ENCODE data around the gene MB.
"Not testable (repeated sequence)": the region's sequence is repeated elsewhere in the genome, so short reads cannot be mapped to it uniquely, and the experiment has no call there.

MB gene

DNA sequence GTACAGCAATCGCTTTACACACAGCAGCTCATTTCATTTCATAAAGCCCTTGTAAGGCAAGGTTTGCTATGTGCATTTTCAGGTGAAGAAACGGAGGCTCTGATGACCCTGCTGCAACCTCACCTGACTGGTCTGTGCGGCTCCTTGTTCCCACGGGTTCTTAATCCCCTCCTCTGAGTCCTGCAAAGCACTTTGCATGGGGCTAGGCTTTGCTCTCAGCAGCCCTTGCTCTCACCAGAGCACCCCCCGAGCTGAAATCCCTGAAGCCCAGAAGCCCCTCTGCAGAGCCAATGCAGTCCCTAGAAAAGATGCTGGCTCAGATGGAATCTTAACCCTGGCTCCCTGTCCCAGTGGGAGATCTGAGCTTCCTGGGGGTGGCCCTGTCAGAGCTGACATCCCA is 20.1 kb upstream of the MB start:
- no peak for DNase-seq (ENCODE audit: low read depth)

DNA sequence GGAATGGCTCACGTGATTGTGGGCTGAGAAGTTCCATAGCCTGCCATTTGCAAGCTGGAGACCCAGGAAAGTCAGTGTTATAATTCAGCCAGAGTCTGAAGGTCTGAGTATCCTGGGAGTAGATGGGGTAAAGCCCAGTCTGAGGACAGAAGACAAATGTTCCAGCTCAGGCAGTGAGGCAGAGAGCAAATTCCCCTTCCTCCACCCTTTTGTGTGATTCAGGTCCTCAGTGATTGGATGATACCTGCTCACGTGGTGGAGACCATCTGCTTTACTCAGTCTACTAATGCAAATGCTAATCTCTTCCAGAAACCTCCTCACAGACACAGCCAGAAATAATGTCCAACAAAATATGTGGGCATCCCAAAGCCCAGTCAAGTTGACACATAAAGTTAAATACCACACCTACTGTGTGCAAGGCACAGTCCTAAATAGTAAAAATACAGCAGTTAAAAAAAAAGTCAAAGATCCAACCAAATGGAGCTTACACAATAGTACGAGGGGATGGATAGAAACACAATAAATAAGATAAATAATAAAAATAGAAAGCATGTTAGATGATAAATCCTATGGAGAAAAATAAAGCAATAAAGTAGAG is 17.9 kb upstream of the MB start:
- DNase-seq (ENCODE audit: low read depth): peak; percentile 46

DNA sequence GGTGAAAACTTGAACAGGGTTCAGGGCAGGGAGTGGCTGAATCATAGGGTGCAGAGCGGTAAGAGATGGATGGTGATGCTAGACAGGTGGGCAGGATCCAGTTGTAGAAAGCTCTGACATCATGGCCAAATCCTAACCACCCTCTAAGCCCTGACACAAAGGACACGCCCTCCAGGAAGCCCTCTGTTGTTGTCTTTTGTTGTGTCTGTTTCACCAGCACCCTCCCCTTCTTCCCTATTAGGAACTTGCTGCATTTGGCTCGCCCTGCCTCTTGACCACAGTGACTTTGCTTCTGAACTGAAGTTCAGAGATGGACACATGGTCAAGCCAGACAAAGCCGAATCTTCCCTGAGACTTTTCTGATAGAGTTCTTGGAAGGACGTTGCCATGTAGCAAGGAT is 16.9 kb upstream of the MB start:
- DNase-seq (ENCODE audit: low read depth): no peak

DNA sequence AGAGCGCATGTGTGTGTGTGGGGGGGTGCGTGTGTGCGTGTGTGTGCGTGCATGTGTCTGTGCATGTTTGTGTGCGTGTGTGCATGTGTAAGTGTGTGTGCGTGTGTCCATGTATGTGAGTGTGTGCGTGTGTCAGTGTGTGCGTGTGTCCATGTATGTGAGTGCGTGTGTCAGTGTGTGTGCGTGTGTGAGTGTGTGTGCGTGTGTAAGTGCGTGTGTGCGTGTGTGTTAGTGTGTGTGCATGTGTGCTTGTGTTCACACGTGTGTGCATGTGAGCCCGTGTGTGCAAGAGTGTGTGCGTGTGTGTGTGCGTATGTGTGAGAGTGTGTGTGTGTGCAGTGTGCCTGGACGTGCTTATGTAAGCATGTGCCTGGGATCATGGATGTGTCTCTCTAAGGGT is 16.4 kb upstream of the MB start:
- DNase-seq (ENCODE audit: low read depth): no peak

- no peak for DNase-seq (ENCODE audit: low read depth)
These were observed 15.8 kb upstream of the MB start for GRCh38 chr22:35632935-35633334.

DNA sequence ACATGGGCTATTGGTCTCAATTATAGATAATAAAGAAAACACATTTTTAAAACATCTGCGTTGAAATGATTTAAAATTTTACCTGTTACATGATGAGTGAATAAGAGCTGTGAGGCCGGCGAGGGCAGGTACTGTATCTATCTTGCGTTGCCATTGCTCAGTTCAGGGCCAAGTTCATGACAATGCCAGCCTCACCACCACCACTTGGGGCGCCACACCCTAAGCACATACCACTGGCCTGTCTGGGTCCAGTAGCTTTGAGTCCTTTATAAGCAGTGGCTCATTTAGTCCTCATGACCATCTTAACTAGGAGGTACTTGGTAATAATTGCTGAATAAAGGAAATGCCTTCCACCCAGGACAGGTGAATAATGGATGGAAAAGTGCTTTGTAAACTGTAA is 14.5 kb upstream of the MB start:
- no peak for DNase-seq (ENCODE audit: low read depth)

- no peak for DNase-seq (ENCODE audit: low read depth)
These were observed 13.8 kb upstream of the MB start for GRCh38 chr22:35630891-35631290.

- DNase-seq (ENCODE audit: low read depth): peak; percentile 68
These were observed 13.3 kb upstream of the MB start for GRCh38 chr22:35630387-35630793.

- DNase-seq (ENCODE audit: low read depth): peak; percentile 96
These were observed 12.5 kb upstream of the MB start for GRCh38 chr22:35629406-35630216.

DNA sequence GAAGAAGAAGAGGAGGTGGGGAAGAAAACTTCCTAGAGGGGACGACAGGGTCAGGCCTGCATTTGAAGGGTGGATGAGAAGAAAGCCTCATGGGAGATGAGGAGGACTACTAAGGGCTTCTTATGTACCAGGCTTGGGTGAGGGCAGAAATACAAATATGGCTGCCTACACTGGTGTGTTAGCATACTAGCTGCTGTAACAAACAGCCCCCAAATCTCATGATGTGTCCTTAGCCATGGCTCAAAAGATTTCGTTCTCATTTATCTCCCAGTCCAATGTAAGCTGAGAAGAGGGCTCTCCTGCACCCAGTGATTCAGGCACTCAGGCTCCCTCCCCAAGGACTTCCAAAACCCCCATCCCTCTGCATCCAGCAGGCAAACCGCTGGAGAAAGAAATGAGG is 11.6 kb upstream of the MB start:
- no peak for DNase-seq (ENCODE audit: low read depth)

GRCh38 chr22:35627267-35628041 is 10.3 kb upstream of the MB start:
- DNase-seq (ENCODE audit: low read depth): peak; percentile 84

DNA sequence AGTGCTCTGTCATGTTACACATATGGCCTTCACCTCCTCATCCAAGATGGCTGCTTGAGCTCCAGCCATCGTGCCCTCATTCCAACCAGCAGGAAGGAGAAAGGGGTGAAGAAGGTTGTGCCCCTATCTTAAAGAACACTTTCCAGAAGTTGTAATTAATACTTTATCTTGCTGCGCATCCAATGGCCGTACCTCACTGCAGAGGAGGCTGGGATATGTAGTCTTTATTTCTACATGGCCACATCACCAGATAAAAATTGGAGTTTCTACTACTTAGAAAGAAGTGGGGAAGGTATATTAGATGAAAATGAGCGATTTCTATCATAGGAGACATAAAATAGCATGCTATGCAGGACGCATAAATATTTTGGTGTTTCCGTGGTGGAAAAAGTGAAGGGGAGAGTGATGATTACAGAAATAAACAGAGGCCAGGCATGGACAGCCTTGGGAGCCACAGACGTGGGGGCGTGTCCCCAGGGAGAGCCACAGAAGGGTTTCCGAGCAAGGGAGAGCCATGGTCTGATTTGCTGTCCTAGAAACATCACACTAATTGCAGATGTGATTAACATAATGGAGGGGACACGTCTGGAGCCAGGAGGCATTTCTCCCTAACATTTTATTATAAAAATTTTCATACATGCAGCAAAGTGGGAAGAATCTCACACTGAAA is 8.8 kb upstream of the MB start:
- no peak for DNase-seq (ENCODE audit: low read depth)

GRCh38 chr22:35624547-35624946 is 7.4 kb upstream of the MB start:
- no peak for DNase-seq (ENCODE audit: low read depth)

- not testable (repeated sequence) for DNase-seq (ENCODE audit: low read depth)
These were observed 6.8 kb upstream of the MB start for GRCh38 chr22:35623885-35624284.

- no peak for DNase-seq (ENCODE audit: low read depth)
These were observed 5.2 kb upstream of the MB start for GRCh38 chr22:35622191-35622913.

DNA sequence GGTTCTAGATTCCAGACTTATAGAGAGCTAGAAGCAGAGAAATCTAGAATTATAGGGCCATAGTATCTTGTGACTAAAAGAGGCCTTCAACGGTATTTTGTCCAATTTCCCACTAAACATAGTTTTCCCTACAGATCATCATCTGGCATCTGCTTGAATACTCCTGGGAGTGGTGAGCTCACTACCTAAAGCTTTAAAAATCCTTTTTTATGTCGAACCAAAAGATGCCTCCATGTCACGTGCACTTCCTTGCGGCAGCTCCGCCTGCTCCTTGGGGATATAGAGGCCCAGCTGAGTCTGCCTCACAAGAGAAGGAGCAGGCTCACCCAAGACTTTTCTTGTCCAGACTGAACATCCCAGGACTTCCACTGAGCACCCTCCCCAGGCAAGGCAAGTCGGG is 4.3 kb upstream of the MB start:
- DNase-seq (ENCODE audit: low read depth): no peak

GRCh38 chr22:35620624-35621251 is 3.6 kb upstream of the MB start:
- no peak for DNase-seq (ENCODE audit: low read depth)

DNA sequence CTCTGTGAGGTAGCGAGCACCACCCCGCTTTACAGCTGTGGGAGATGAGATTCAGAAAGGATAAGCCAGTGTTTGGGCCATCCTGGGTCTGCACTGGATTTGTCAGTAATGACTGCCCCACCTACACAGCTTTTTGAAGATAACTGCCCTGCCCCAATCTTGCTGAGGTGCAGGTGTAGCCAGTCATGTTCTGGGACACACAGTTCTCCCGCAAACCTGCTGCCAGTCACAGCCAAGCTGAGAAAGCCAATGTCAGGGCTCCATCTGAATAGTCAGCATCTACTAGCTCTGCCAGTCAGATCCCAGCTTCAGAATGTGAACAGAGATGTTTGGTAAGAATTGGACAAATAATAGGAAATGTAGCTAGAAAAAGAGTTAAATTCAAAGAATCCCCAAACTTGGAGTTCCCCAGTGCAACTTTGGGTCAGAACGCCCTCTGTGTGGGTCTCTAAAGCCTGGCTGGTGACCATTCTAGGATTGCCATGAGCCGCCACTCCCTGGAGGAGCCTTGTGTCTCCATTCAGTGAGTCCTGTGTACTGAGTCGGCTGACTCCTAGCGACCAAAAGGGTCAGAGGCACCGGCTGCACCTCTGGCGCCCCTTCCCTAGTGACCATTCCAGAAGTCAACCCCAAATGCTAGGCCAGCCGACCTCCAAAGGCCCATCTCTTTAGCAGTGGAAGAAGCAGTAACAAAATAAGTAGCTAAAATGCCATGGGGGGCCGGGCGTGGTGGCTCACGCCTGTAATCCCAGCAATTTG is 2.4 kb upstream of the MB start:
- DNase-seq (ENCODE audit: low read depth): no peak

DNA sequence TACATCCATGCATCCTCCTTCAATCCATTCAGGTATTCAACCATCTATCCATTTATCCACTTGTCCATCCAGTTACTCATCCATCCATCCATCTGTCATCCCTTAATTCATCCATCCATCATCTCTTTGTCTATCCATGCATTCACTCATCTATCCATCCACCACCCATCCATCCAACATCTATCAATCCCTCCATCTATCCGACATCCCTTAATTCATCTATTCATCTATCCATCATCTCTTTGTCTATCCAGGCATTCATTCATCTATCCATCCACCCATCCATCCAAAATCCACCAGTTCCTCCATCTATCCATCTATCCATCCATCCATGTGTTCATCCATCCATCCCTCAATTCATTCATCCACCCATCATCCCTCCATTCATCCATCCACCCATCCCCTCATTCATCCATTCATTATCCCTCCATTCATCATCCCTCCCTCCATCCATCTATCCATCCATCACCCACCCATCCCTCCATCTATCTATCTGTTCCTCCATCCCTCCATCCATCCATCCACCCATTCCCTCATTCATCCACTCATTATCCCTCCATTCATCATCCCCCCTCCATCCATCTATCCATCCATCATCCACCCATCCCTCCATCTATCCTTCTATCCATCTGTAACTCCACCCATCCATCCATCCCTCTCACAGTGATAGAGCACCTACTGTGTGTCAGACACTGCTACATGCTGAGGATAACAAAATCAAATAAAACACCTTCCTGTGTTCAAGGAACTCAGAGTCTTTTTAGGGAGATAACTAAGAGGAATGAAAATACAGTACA is 1.5 kb upstream of the MB start:
- no peak for DNase-seq (ENCODE audit: low read depth)

DNA sequence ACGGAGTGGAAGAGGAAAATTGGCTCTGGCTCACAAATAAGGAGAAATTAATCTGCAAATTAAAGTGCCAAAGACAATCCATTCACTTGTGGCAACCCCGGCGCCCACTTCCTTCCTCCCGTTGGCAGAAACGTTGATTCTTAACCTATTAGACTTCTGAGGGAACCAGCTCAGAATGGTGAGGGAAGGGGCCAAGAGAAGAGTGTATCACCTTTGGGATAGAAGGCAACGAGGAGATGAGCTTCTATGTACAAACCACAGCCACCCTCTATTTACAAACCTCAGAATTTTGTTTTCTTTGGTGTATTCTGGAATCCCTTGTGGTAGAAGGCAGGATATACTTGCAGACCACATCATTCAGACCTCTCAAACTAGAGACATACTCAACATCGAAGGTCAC is 1.1 kb downstream of the MB start:
- no peak for DNase-seq (ENCODE audit: low read depth)

All from amniotic epithelial cell (primary cell).